Measurements from ENCODE around the gene IRF5. TPM values are rescaled to one million over a fixed set of nuclear protein-coding genes. Genes with fewer than 3 reads are reported as not detected.

Gene IRF5
- total and polyA plus RNA-seq, 10 of the 15 experiments (the other 5 are each of a cell fraction or from before 2014, with no cell fraction given), result 5.4 to 90.3 (median 61.7) TPM

DNA sequence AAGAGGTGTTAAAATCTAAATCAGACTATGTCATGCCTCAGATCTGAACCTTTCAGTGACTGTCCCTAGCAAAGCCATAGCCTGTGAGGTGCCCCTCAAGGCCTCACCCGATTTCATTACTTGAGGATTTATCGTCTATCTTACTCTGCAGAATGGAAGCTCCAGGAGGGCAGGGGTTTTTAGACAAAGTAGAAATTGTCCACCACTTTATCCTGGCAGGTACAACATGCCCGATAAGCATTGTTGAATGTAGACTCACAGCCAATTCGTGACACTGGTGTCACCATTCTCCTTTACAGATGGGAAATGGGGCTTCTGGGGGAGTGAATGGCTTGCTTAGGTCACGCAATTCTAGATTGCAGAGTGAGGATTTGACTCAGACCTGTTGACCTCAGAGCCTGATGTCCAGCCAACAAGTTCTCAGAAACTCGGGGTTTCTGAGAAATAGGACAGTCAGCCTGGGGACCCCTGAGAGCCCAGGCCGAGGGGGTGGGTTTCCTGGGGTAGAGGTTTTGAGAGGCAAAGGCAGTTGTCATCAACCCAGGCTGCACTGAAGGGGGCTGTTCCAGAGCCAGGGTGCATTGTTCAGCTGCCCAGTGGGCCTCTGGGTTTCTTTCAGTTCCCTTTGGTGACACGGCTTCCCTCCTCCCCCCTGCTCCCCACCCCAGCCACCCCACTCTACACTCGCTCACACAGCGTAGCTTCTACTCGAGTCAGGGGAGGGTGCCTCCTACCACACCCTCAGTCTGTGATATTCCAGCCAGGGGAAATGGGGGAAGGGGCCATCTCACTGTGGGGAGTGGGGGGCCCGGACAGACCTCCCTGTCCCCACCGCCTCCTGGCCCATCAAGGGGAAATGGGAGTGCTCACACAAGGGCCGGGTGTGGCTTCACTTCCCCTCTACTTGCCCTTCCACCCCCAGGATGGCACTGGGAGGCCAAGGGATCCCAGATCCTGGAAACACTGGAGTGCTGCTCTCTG is 3.1 kb upstream of the IRF5 start (continued):
- TF ChIP-seq SRF (IDR thresholded peaks at IDR 0.05; ENCODE audit: low read depth in 2 of 2, low read length in 2 of 2) (0 out of 4 replicates have a peak, but pooled peaks of 1 of the 2 experiments have one; percentile 1), SP1 (IDR thresholded peaks at IDR 0.05; ENCODE audit: low read depth, low read length) (peak; percentile 80), ZBED1 (IDR thresholded peaks at IDR 0.05; ENCODE audit: borderline replicate concordance) (peak; percentile 73), SPI1 (IDR thresholded peaks at IDR 0.05; ENCODE audit: borderline replicate concordance, insufficient read depth, low read depth, low read length) (peak; percentile 54), CREM (IDR thresholded peaks at IDR 0.05; ENCODE audit: low read depth) (peak; percentile 93), MXI1 (IDR thresholded peaks at IDR 0.05; ENCODE audit: low read depth, low read length) (no peak), LARP7 (IDR thresholded peaks at IDR 0.05) (0 out of 2 replicates have a peak, but pooled peaks have one; percentile 50), SIX5 (IDR thresholded peaks at IDR 0.05; ENCODE audit: low read depth, low read length, severe bottlenecking) (no peak), HDAC2 (IDR thresholded peaks at IDR 0.05) (no peak), TCF7 (IDR thresholded peaks at IDR 0.05; ENCODE audit: borderline replicate concordance) (no peak), RAD21 (IDR thresholded peaks at IDR 0.05; ENCODE audit: insufficient read depth, low read depth, low read length) (peak; percentile 14; the same call in 1 of the 2 replicates), PAX5 (IDR thresholded peaks at IDR 0.05; ENCODE audit: borderline replicate concordance, low read depth, low read length) (peak; percentile 92), ZNF217 (IDR thresholded peaks at IDR 0.05) (0 out of 2 replicates have a peak, but pooled peaks have one; percentile 12), EED (IDR thresholded peaks at IDR 0.05; ENCODE audit: low read depth) (peak; percentile 77; the same call in 1 of the 2 replicates), TCF3 (IDR thresholded peaks at IDR 0.05; ENCODE audit: borderline replicate concordance, insufficient read depth, low read depth, low read length) (peak; percentile 90; the same call in 1 of the 2 replicates), PAX8 (IDR thresholded peaks at IDR 0.05) (no peak)
- TF ChIP-seq, protein P1, sequence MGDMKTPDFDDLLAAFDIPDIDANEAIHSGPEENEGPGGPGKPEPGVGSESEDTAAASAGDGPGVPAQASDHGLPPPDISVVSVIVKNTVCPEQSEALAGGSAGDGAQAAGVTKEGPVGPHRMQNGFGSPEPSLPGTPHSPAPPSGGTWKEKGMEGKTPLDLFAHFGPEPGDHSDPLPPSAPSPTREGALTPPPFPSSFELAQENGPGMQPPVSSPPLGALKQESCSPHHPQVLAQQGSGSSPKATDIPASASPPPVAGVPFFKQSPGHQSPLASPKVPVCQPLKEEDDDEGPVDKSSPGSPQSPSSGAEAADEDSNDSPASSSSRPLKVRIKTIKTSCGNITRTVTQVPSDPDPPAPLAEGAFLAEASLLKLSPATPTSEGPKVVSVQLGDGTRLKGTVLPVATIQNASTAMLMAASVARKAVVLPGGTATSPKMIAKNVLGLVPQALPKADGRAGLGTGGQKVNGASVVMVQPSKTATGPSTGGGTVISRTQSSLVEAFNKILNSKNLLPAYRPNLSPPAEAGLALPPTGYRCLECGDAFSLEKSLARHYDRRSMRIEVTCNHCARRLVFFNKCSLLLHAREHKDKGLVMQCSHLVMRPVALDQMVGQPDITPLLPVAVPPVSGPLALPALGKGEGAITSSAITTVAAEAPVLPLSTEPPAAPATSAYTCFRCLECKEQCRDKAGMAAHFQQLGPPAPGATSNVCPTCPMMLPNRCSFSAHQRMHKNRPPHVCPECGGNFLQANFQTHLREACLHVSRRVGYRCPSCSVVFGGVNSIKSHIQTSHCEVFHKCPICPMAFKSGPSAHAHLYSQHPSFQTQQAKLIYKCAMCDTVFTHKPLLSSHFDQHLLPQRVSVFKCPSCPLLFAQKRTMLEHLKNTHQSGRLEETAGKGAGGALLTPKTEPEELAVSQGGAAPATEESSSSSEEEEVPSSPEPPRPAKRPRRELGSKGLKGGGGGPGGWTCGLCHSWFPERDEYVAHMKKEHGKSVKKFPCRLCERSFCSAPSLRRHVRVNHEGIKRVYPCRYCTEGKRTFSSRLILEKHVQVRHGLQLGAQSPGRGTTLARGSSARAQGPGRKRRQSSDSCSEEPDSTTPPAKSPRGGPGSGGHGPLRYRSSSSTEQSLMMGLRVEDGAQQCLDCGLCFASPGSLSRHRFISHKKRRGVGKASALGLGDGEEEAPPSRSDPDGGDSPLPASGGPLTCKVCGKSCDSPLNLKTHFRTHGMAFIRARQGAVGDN (IDR thresholded peaks at IDR 0.05), result peak; percentile 69
- TF ChIP-seq, protein P2, sequence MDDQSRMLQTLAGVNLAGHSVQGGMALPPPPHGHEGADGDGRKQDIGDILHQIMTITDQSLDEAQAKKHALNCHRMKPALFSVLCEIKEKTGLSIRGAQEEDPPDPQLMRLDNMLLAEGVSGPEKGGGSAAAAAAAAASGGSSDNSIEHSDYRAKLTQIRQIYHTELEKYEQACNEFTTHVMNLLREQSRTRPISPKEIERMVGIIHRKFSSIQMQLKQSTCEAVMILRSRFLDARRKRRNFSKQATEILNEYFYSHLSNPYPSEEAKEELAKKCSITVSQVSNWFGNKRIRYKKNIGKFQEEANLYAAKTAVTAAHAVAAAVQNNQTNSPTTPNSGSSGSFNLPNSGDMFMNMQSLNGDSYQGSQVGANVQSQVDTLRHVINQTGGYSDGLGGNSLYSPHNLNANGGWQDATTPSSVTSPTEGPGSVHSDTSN (IDR thresholded peaks at IDR 0.05; ENCODE audit: insufficient replicate concordance, low read depth, low read length), result peak; percentile 2
- TF ChIP-seq, protein P3, sequence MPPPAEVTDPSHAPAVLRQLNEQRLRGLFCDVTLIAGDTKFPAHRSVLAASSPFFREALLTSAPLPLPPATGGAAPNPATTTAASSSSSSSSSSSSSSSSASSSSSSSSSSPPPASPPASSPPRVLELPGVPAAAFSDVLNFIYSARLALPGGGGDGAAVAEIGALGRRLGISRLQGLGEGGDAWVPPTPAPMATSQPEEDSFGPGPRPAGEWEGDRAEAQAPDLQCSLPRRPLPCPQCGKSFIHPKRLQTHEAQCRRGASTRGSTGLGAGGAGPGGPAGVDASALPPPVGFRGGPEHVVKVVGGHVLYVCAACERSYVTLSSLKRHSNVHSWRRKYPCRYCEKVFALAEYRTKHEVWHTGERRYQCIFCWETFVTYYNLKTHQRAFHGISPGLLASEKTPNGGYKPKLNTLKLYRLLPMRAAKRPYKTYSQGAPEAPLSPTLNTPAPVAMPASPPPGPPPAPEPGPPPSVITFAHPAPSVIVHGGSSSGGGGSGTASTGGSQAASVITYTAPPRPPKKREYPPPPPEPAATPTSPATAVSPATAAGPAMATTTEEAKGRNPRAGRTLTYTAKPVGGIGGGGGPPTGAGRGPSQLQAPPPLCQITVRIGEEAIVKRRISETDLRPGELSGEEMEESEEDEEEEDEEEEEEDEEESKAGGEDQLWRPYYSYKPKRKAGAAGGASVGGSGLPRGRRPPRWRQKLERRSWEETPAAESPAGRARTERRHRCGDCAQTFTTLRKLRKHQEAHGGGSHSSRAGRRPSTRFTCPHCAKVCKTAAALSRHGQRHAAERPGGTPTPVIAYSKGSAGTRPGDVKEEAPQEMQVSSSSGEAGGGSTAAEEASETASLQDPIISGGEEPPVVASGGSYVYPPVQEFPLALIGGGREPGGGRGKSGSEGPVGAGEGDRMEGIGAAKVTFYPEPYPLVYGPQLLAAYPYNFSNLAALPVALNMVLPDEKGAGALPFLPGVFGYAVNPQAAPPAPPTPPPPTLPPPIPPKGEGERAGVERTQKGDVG (CRISPR knock-in tag; IDR thresholded peaks at IDR 0.05), result 0 out of 2 replicates have a peak, but pooled peaks have one; percentile 55
- TF ChIP-seq, protein P4, sequence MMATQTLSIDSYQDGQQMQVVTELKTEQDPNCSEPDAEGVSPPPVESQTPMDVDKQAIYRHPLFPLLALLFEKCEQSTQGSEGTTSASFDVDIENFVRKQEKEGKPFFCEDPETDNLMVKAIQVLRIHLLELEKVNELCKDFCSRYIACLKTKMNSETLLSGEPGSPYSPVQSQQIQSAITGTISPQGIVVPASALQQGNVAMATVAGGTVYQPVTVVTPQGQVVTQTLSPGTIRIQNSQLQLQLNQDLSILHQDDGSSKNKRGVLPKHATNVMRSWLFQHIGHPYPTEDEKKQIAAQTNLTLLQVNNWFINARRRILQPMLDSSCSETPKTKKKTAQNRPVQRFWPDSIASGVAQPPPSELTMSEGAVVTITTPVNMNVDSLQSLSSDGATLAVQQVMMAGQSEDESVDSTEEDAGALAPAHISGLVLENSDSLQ (IDR thresholded peaks at IDR 0.05), result peak; percentile 38
